ENCODE data around the gene WDR44. TPM values are rescaled to one million over a fixed set of nuclear protein-coding genes. Genes with fewer than 3 reads are reported as not detected.

Gene WDR44
- total RNA-seq, result 8.5 and 9.3 TPM in 2 replicates

GRCh38 chrX:118345464-118346257 is at the start of gene WDR44:
Gene WDR44, plus strand, starts transcription at chrX:118346106. Its CDS starts 398 bp downstream, at chrX:118346504.

GRCh38 chrX:118495061-118495921 is 149.4 kb downstream of the WDR44 start, which contains the start of gene DOCK11:
Gene DOCK11, plus strand, starts transcription at chrX:118495815. Its CDS starts 157 bp downstream, at chrX:118495972.

Other genes with a start within 250 kb of the WDR44 start
- gene KLHL13, start 229.3 kb upstream of the WDR44 start, total RNA-seq, result 18.1 and 21.2 TPM in 2 replicates
- gene DOCK11, start 149.7 kb downstream of the WDR44 start, total RNA-seq, result 4.4 and 12.5 TPM in 2 replicates